HL-60 (cell line): ENCODE data around the gene SLC29A3.
A peak's percentile ranks its signal among the peaks of the same experiment; 100 is the strongest.

Source experiments
- DNase-seq, 2 experiments: peaks; one replicate each; pipeline ENCODE4 v3.0.0-alpha.2; 2010 to 2020; ENCODE audit warnings: low read depth in 1 of 2, low spot score in 1 of 2
- H3K27ac ChIP-seq: fragments of 250-450 bp; sonication (Bioruptor Pico); replicated peaks from 2 replicates; pipeline ENCODE4 v1.5.1; 2020; ENCODE audit warnings: mild to moderate bottlenecking, moderate library complexity
- H3K27me3 ChIP-seq: fragments of 250-450 bp; sonication (Bioruptor Pico); 2 replicates; pipeline ENCODE4 v1.5.1; 2021; ENCODE audit warnings: mild to moderate bottlenecking, moderate library complexity; ENCODE audit not compliant: insufficient read depth, poor library complexity, severe bottlenecking
- H3K4me3 ChIP-seq: replicated peaks from 2 replicates; pipeline ENCODE4 v1.5.1; 2011; ENCODE audit warnings: mild to moderate bottlenecking, control low read depth, low read length; ENCODE audit not compliant: insufficient read depth
- GABPA ChIP-seq: IDR thresholded peaks from 2 replicates; pipeline ENCODE4 v1.6.1; 2012; ENCODE audit warnings: low read depth
- POLR2AphosphoS5 ChIP-seq: IDR thresholded peaks from 2 replicates; pipeline ENCODE4 v1.6.1; 2012; ENCODE audit warnings: low read depth
- SPI1 ChIP-seq: IDR thresholded peaks from 2 replicates; pipeline ENCODE4 v1.6.1; 2012; ENCODE audit warnings: low read depth, mild to moderate bottlenecking, borderline replicate concordance
- TF ChIP-seq, protein P1 (sequence below): IDR thresholded peaks from one replicate; pipeline ENCODE4 v1.5.1; 2011; ENCODE audit warnings: low read length, control low read depth, inconsistent platforms; ENCODE audit not compliant: insufficient read depth
- TF ChIP-seq, protein P2 (sequence below): IDR thresholded peaks from 2 replicates; pipeline ENCODE4 v1.6.1; 2012; ENCODE audit warnings: low read depth; ENCODE audit not compliant: insufficient replicate concordance

Gene SLC29A3

DNA sequence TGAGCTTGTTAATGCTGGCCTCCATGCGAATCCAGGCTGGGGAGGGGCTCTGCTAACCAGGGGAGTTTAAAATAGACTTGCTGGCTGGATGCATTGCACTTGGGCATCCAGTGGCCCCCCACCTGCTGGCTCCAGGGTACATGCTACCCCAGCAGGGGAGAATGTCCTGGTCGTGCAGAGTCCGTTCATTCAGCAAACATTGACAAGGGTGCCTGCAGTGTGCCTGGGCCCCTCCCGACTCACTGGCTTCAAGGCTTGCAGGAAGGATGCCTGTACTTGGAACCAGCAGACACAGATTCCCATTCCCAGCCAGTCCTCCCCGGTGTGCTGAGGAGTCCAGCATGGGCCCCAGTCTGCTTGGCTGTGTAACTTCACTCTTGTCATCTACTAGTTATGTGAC is 1.5 kb downstream of the SLC29A3 start:
- H3K27ac ChIP-seq, result no peak overlapping the region
- no peak overlapping the region for H3K4me3 ChIP-seq
- TF ChIP-seq, protein P1, sequence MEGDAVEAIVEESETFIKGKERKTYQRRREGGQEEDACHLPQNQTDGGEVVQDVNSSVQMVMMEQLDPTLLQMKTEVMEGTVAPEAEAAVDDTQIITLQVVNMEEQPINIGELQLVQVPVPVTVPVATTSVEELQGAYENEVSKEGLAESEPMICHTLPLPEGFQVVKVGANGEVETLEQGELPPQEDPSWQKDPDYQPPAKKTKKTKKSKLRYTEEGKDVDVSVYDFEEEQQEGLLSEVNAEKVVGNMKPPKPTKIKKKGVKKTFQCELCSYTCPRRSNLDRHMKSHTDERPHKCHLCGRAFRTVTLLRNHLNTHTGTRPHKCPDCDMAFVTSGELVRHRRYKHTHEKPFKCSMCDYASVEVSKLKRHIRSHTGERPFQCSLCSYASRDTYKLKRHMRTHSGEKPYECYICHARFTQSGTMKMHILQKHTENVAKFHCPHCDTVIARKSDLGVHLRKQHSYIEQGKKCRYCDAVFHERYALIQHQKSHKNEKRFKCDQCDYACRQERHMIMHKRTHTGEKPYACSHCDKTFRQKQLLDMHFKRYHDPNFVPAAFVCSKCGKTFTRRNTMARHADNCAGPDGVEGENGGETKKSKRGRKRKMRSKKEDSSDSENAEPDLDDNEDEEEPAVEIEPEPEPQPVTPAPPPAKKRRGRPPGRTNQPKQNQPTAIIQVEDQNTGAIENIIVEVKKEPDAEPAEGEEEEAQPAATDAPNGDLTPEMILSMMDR, result no peak
- no peak for TF ChIP-seq POLR2AphosphoS5
- TF ChIP-seq SPI1, result no peak
- TF ChIP-seq GABPA, result no peak
- TF ChIP-seq, protein P2, sequence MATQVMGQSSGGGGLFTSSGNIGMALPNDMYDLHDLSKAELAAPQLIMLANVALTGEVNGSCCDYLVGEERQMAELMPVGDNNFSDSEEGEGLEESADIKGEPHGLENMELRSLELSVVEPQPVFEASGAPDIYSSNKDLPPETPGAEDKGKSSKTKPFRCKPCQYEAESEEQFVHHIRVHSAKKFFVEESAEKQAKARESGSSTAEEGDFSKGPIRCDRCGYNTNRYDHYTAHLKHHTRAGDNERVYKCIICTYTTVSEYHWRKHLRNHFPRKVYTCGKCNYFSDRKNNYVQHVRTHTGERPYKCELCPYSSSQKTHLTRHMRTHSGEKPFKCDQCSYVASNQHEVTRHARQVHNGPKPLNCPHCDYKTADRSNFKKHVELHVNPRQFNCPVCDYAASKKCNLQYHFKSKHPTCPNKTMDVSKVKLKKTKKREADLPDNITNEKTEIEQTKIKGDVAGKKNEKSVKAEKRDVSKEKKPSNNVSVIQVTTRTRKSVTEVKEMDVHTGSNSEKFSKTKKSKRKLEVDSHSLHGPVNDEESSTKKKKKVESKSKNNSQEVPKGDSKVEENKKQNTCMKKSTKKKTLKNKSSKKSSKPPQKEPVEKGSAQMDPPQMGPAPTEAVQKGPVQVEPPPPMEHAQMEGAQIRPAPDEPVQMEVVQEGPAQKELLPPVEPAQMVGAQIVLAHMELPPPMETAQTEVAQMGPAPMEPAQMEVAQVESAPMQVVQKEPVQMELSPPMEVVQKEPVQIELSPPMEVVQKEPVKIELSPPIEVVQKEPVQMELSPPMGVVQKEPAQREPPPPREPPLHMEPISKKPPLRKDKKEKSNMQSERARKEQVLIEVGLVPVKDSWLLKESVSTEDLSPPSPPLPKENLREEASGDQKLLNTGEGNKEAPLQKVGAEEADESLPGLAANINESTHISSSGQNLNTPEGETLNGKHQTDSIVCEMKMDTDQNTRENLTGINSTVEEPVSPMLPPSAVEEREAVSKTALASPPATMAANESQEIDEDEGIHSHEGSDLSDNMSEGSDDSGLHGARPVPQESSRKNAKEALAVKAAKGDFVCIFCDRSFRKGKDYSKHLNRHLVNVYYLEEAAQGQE, result no peak
- no peak for DNase-seq
- H3K27me3 ChIP-seq, result no peaks in the 10 kb centered on the region

DNA sequence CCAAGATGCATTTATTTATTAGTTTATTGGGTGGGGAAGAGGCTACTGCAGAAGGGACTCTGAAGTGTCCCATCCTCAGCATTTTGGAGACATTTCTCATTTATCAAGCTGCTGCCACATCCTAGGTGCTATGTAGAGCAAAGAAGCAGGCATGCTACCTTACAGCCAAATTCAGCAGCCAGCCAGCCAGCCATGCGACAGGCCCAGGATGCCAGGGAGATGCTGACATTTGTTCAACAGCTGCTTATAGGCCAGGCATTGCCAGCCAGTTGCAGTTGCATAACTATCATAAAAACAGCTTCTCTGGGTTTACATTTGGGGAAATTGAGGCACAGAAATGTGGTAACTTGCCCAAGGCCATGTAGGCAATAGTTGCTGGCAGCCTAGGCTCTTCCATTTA is 2.3 kb downstream of the SLC29A3 start:
- Histone ChIP-seq H3K27ac (no peak overlapping the region), H3K4me3 (no peak overlapping the region), H3K27me3 (no peaks in the 10 kb centered on the region)
- DNase-seq, result no peak
- no peak for TF ChIP-seq SPI1
- TF ChIP-seq GABPA, result no peak
- TF ChIP-seq, protein P2, result no peak
- TF ChIP-seq, protein P1, result no peak
- no peak for TF ChIP-seq POLR2AphosphoS5

DNA sequence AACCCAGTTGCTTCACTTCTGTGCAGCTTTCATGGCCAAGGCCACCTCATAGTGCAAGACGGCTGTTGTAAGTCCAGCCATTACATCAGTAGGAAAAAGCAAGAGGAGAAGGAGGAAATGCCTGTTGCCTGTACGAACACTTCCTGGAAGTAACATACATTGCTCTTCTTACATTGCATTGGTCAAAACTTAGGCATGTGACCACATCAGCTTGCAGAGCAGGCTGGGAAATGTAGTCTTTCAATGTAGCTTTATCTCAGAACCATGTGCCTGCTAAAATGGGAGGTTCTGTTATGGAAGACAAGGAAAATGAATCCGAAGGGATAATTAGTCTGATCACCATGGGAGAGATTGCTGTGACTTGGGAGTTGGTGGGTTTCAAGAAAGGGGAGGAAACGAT is 4.3 kb downstream of the SLC29A3 start:
- no peaks in the 10 kb centered on the region for H3K27me3 ChIP-seq
- H3K4me3 ChIP-seq, result no peak overlapping the region
- no peak for TF ChIP-seq GABPA
- TF ChIP-seq, protein P1, result no peak
- no peak for TF ChIP-seq POLR2AphosphoS5
- no peak for TF ChIP-seq SPI1
- TF ChIP-seq, protein P2, result no peak
- DNase-seq, result peak in 1 of 2 experiments; percentile 32
- no peak overlapping the region for H3K27ac ChIP-seq
